ENCODE data around the gene YARS1. TPM values are rescaled to one million over a fixed set of nuclear protein-coding genes. Genes with fewer than 3 reads are reported as not detected.

Gene YARS1
- polyA plus RNA-seq, 4 donors = 39.4 to 79.9 (median 54.9) TPM

DNA sequence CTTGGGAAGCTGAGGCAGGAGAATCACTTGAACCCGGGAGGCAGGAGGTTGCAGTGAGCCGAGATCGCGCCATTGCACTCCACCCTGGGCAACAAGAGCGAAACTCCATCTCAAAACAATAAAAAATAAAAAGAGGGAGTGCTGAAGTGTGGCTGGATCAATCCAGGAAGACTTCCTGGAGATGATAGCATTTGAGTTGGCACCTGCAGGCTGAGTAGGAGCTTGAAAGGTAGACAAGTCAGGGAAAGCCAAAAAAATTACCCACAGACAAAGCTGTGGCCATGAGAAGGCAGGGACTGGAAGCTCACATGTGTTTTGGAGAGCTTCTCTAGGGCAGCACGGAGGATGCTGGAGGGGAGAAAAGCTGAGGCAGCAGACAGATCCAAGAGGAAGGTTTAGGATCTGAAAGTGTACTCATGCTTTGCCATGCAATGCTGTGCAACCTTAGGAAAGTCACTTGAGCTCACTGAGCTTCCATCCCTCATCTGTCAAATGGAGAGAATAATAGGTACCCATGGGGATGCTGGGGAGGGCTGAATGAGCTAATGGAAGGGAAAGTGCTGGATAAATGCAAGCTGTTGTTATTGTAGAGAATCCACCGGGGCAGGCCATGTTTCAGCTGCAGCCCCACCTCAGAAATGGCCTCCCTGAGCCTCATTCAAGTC, 88.6 kb downstream of the YARS1 start:
- no peak for FAIRE-seq

DNA sequence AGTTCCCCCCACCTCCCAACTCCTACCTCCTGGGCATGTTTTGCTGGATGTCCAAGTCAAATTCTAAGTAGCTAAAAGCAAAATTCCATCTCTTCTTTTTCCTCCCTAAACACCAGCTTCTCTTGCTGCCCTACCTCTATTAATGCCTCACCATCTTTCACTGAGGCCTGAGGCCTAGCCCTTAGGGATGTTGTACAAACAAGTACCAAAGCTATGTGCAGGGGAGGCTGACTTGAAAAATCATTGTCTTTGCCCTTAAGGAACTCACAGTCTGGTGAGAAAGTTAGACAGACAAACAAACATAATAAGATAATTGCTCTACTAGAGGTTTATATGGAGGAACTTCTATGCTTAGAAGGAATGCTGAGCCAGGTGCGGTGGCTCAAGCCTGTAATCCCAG, 89.3 kb downstream of the YARS1 start:
- H3K36me3 ChIP-seq (ENCODE audit: control insufficient read depth in 3 of 3, insufficient read depth in 2 of 3, low read depth in 1 of 3, low read length in 3 of 3) = no peaks in the 10 kb centered on the region
- 100% methylated on average over 1 of the region's 1 CpG for WGBS, 3 donors
- no peak for FAIRE-seq

More for the DNA sequence above, 88.6 kb downstream of the YARS1 start:
- H3K4me1 ChIP-seq (ENCODE audit: control insufficient read depth in 3 of 3, insufficient read depth in 2 of 3, low read depth in 1 of 3, low read length in 2 of 3) = peaks cover 0 to 2% (median 0%) of the 10 kb centered on the region in 3 donors
- no peaks in the 10 kb centered on the region for H3K9me3 ChIP-seq (ENCODE audit: control insufficient read depth in 2 of 2, insufficient read depth in 1 of 2, low read depth in 1 of 2, low read length in 1 of 2)
- DNase-seq = no peak
- H3K27me3 ChIP-seq (ENCODE audit: control insufficient read depth in 3 of 3, insufficient read depth in 3 of 3, low read length in 3 of 3) = no peaks in the 10 kb centered on the region
- no peak overlapping the region for H3K27ac ChIP-seq (ENCODE audit: low read depth in 1 of 3, low read length in 2 of 3)
- no peak overlapping the region for H3K4me3 ChIP-seq (ENCODE audit: low read depth in 1 of 3, low read length in 3 of 3)
- WGBS, 3 donors = 84 to 86% (median 84%) methylated on average over 7 of the region's 7 CpGs
- H3K36me3 ChIP-seq (ENCODE audit: control insufficient read depth in 3 of 3, insufficient read depth in 2 of 3, low read depth in 1 of 3, low read length in 3 of 3) = no peaks in the 10 kb centered on the region

DNA sequence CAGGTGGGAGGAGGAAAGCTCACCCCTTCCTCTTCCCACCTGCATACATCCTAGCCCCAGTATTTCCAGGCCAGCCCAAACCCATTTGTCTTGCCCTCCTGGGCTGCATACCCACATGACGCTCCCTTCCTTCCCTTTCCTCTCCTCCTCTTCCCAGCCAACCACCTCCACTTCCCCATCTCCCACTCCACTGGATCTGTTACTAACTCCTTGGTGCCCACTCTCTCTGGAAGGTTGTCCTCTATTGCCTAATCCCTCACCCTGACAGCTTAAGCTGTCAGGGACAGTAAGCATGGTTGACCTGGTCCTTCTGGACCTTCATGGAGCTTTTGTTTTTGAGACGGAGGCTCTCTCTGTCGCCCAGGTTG, 91.6 kb downstream of the YARS1 start:
- no peak overlapping the region for H3K27ac ChIP-seq (ENCODE audit: low read depth in 1 of 3, low read length in 2 of 3)
- no peak overlapping the region for H3K4me3 ChIP-seq (ENCODE audit: low read depth in 1 of 3, low read length in 3 of 3)
- H3K9me3 ChIP-seq (ENCODE audit: control insufficient read depth in 2 of 2, insufficient read depth in 1 of 2, low read depth in 1 of 2, low read length in 1 of 2) = no peaks in the 10 kb centered on the region
- WGBS, 3 donors = 86 to 98% (median 88%) methylated on average over 3 of the region's 3 CpGs
- DNase-seq = peak in 1 of 2 donors; percentile 1
- H3K36me3 ChIP-seq (ENCODE audit: control insufficient read depth in 3 of 3, insufficient read depth in 2 of 3, low read depth in 1 of 3, low read length in 3 of 3) = no peaks in the 10 kb centered on the region
- no peak for FAIRE-seq
- H3K27me3 ChIP-seq (ENCODE audit: control insufficient read depth in 3 of 3, insufficient read depth in 3 of 3, low read length in 3 of 3) = no peaks in the 10 kb centered on the region
- peaks cover 0 to 2% (median 0%) of the 10 kb centered on the region in 3 donors for H3K4me1 ChIP-seq (ENCODE audit: control insufficient read depth in 3 of 3, insufficient read depth in 2 of 3, low read depth in 1 of 3, low read length in 2 of 3)

More for the DNA sequence above, 89.3 kb downstream of the YARS1 start:
- Histone ChIP-seq H3K27ac (ENCODE audit: low read depth in 1 of 3, low read length in 2 of 3) (no peak overlapping the region), H3K27me3 (ENCODE audit: control insufficient read depth in 3 of 3, insufficient read depth in 3 of 3, low read length in 3 of 3) (no peaks in the 10 kb centered on the region), H3K9me3 (ENCODE audit: control insufficient read depth in 2 of 2, insufficient read depth in 1 of 2, low read depth in 1 of 2, low read length in 1 of 2) (no peaks in the 10 kb centered on the region), H3K4me1 (ENCODE audit: control insufficient read depth in 3 of 3, insufficient read depth in 2 of 3, low read depth in 1 of 3, low read length in 2 of 3) (peaks cover 0 to 2% (median 0%) of the 10 kb centered on the region in 3 donors), H3K4me3 (ENCODE audit: low read depth in 1 of 3, low read length in 3 of 3) (no peak overlapping the region)
- DNase-seq = no peak

Other genes with a start within 250 kb of the YARS1 start
- gene ZBTB8OS, start 166.8 kb downstream of the YARS1 start, polyA plus RNA-seq = 10 to 100 TPM; 44.9 to 98.4 (median 73.3) TPM
- gene RBBP4, start 166.2 kb downstream of the YARS1 start, polyA plus RNA-seq = 100 to 1,000 TPM in 1 of 4 donors, 10 to 100 TPM in 3; 38.7 to 160 (median 60.0) TPM
- gene SYNC, start 114.6 kb downstream of the YARS1 start, polyA plus RNA-seq = 1 to 10 TPM; 1.0 to 4.7 (median 2.3) TPM
- gene S100PBP, start 295 bp upstream of the YARS1 start, polyA plus RNA-seq = 10 to 100 TPM in 1 of 4 donors, 1 to 10 TPM in 3; 4.3 to 23.5 (median 7.2) TPM
- gene FNDC5, start 53.6 kb upstream of the YARS1 start, polyA plus RNA-seq = 1 to 10 TPM in 3 of 4 donors, not detected in 1; 1.1 to 5.5 (median 1.2) TPM
- gene HPCA, start 69.1 kb upstream of the YARS1 start, polyA plus RNA-seq = 1 to 10 TPM in 2 of 4 donors, under 1 TPM in 1, not detected in 1; 0.96 to 2.9 (median 1.6) TPM
- gene TMEM54, start 84.0 kb upstream of the YARS1 start, polyA plus RNA-seq = 100 to 1,000 TPM in 3 of 4 donors, 10 to 100 TPM in 1; 42.6 to 414 (median 241) TPM
- gene RNF19B, start 147.5 kb upstream of the YARS1 start, polyA plus RNA-seq = 10 to 100 TPM; 20.8 to 29.2 (median 28.9) TPM
- gene AK2, start 219.5 kb upstream of the YARS1 start, polyA plus RNA-seq = 100 to 1,000 TPM; 180 to 210 (median 205) TPM